ENCODE measurements around the gene PBRM1. TPM values are rescaled to one million over a fixed set of nuclear protein-coding genes. Genes with fewer than 3 reads are reported as not detected.
"Not testable (repeated sequence)": the region's sequence is repeated elsewhere in the genome, so short reads cannot be mapped to it uniquely, and the experiment has no call there.

Gene PBRM1
- total and polyA plus RNA-seq, 2 experiments from 2014 or later, result 42.6 to 60.3 TPM

DNA sequence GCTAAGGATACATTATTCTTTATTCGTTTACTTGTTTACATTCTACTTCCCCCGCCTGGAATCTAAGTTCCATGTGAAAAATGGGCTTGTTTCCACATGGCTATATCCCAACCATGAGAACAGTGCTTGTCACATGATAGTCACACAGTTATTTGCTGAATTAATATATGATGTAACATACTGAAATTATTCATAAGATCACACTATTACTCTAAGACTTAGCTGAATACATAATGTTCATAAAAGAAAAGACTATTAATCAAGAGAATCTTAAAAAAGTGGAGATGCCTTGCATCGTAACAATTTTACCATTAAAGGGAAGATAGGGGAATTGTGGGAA lies 6.5 kb downstream of the PBRM1 start:
- peak; percentile 30 for DNase-seq
- peaks cover 92% of the 10 kb centered on the region for H3K79me2 ChIP-seq (ENCODE audit: insufficient read depth)
- TF ChIP-seq EZH2 (IDR thresholded peaks at IDR 0.05; ENCODE audit: insufficient read depth, poor library complexity, severe bottlenecking) (no peak), EZH2phosphoT487 (IDR thresholded peaks at IDR 0.05; ENCODE audit: insufficient read depth, low read depth) (no peak)

DNA sequence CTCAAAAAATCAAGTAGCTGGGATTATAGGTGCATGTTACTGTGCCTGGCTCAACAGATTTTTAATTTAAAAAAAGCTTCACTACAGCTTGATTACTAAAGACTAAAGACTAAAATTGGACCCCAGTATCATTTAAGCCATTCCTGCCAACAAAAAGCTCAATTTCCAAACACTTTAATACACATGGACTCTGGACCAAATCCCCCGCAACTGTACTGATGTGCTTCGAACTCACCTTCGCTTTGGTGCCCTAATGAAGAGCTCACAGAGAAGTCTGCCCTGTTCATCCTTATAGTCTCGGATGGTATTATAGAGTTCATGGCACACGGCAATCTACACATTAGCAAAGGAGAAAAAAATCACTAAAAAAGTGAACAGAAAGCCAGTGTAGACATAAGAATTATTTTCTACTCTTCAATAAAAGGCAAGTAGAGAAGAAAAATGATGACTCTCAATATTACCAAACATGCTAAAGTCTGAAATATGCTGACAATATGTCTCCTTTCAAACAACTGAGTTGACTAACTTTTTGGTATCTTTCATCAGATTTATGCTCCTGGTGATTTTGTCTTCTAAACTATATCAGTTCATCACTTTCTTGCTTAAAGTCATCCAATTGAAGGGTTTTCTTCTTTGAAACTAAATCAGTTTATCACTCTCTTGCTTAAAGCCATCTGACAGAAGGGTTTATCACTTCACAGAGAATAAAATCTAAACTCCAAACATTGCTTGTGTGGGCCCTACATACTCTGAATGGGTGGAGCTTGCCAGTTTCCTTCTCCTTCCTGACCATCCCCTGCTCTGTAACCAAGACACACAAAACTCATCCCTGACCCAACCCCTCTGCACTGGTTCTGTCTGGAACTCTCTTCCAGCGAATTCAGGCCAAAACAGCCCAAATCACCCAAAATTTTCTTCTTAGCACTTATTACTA lies 7.2 kb downstream of the PBRM1 start:
- H4K20me1 ChIP-seq (ENCODE audit: insufficient read depth), result no peaks in the 10 kb centered on the region
- peaks cover 30% of the 10 kb centered on the region for H3K4me1 ChIP-seq (ENCODE audit: insufficient read depth)
- peaks cover 29% of the 10 kb centered on the region for H3K36me3 ChIP-seq (ENCODE audit: low read depth)
- peaks cover 16% of the 10 kb centered on the region for H3F3A ChIP-seq (ENCODE audit: insufficient read depth)
- no peak overlapping the region for H2AFZ ChIP-seq
- no peaks in the 10 kb centered on the region for H3K27me3 ChIP-seq (replicated peaks; ENCODE audit: insufficient read depth)
- no peak overlapping the region for H3K4me2 ChIP-seq (ENCODE audit: unreplicated experiment)
- peak; percentile 26 for DNase-seq
- no peaks in the 10 kb centered on the region for H3K9me2 ChIP-seq (ENCODE audit: insufficient read depth)
- H3K4me3 ChIP-seq, result no peak overlapping the region
- H3K79me2 ChIP-seq (ENCODE audit: insufficient read depth), result peaks cover 92% of the 10 kb centered on the region
- H3K9me3 ChIP-seq (ENCODE audit: low read depth), result no peaks in the 10 kb centered on the region
- in situ Hi-C loops (cut with MboI), result no loop called here
- no peak for TF ChIP-seq EZH2phosphoT487 (IDR thresholded peaks at IDR 0.05; ENCODE audit: insufficient read depth, low read depth)
- no peak for TF ChIP-seq EZH2 (IDR thresholded peaks at IDR 0.05; ENCODE audit: insufficient read depth, poor library complexity, severe bottlenecking)
- peak overlapping the region; percentile 48 for H3K27ac ChIP-seq
- WGBS, 2 experiments (ENCODE audit: low coverage in 1 of 2, low lambda C conversion rate in 2 of 2, missing lambda C conversion rate in 2 of 2), result 94% methylated on average over 6 of the region's 6 CpGs
- peak overlapping the region; percentile 16; the same call in 1 of the 2 replicates for H3K9ac ChIP-seq

More for the DNA sequence above, 6.5 kb downstream of the PBRM1 start:
- no peaks in the 10 kb centered on the region for H3K27me3 ChIP-seq (replicated peaks; ENCODE audit: insufficient read depth)
- no peak overlapping the region for H2AFZ ChIP-seq
- no peak overlapping the region for H3K4me2 ChIP-seq (ENCODE audit: unreplicated experiment)
- no peaks in the 10 kb centered on the region for H3K9me3 ChIP-seq (ENCODE audit: low read depth)
- peak overlapping the region; percentile 48 for H3K27ac ChIP-seq
- peaks cover 31% of the 10 kb centered on the region for H3K4me1 ChIP-seq (ENCODE audit: insufficient read depth)
- no peaks in the 10 kb centered on the region for H3K9me2 ChIP-seq (ENCODE audit: insufficient read depth)
- no peaks in the 10 kb centered on the region for H4K20me1 ChIP-seq (ENCODE audit: insufficient read depth)
- peaks cover 29% of the 10 kb centered on the region for H3K36me3 ChIP-seq (ENCODE audit: low read depth)
- H3F3A ChIP-seq (ENCODE audit: insufficient read depth), result peaks cover 16% of the 10 kb centered on the region
- H3K4me3 ChIP-seq, result no peak overlapping the region
- H3K9ac ChIP-seq, result peak overlapping the region; percentile 16; the same call in 1 of the 2 replicates
- in situ Hi-C loops (cut with MboI), result no loop called here
- 75 to 79% methylated on average over 3 of the region's 3 CpGs for WGBS, 2 experiments (ENCODE audit: low coverage in 1 of 2, low lambda C conversion rate in 2 of 2, missing lambda C conversion rate in 2 of 2)

GRCh38 chr3:52676201-52676600 lies 9.5 kb downstream of the PBRM1 start:
- peaks cover 75% of the 10 kb centered on the region for H3K79me2 ChIP-seq (ENCODE audit: insufficient read depth)
- H3F3A ChIP-seq (ENCODE audit: insufficient read depth), result peaks cover 25% of the 10 kb centered on the region
- in situ Hi-C loops (cut with MboI); H3K9me2 ChIP-seq (ENCODE audit: insufficient read depth); H3K27ac ChIP-seq; DNase-seq; H3K27me3 ChIP-seq (replicated peaks; ENCODE audit: insufficient read depth); H3K4me3 ChIP-seq; H3K9me3 ChIP-seq (ENCODE audit: low read depth); H3K9ac ChIP-seq; H2AFZ ChIP-seq; H3K4me2 ChIP-seq (ENCODE audit: unreplicated experiment); H4K20me1 ChIP-seq (ENCODE audit: insufficient read depth): not testable (repeated sequence)
- 73 to 74% methylated on average over 3 of the region's 3 CpGs for WGBS, 2 experiments (ENCODE audit: low coverage in 1 of 2, low lambda C conversion rate in 2 of 2, missing lambda C conversion rate in 2 of 2)
- peaks cover 29% of the 10 kb centered on the region for H3K36me3 ChIP-seq (ENCODE audit: low read depth)
- peaks cover 35% of the 10 kb centered on the region for H3K4me1 ChIP-seq (ENCODE audit: insufficient read depth)

DNA sequence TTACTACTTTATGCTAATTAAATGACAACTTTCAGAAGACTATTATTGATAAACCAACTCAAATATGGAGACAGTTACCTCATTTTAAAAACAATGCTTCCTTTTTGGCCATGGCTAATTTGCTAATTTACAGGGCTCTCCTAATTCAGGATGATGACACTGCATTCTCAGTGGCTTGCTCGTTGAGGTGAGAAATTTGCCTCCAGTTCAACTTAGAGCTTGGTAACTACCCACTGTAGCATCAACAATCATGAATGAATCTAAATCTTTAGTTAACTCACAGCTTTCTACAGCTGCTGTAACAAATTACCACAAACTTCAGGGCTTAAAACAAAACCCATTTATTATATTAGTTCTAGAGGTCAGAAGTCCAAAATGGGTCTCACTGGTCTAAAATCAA lies 14.0 kb downstream of the PBRM1 start:
- Histone ChIP-seq H3K27ac (peak overlapping the region; percentile 99), H3K36me3 (ENCODE audit: low read depth) (peaks cover 12% of the 10 kb centered on the region; the same call in 1 of the 2 replicates), H3K4me1 (ENCODE audit: insufficient read depth) (peaks cover 47% of the 10 kb centered on the region), H3K9me2 (ENCODE audit: insufficient read depth) (no peaks in the 10 kb centered on the region), H3K79me2 (ENCODE audit: insufficient read depth) (peaks cover 66% of the 10 kb centered on the region), H3K9ac (peak overlapping the region; percentile 76), H3K9me3 (ENCODE audit: low read depth) (no peaks in the 10 kb centered on the region), H3K4me2 (ENCODE audit: unreplicated experiment) (peak overlapping the region; percentile 76), H4K20me1 (ENCODE audit: insufficient read depth) (no peaks in the 10 kb centered on the region), H3K27me3 (replicated peaks; ENCODE audit: insufficient read depth) (no peaks in the 10 kb centered on the region), H3K4me3 (peak overlapping the region; percentile 53), H2AFZ (no peak overlapping the region), H3F3A (ENCODE audit: insufficient read depth) (peaks cover 48% of the 10 kb centered on the region)
- no peak for TF ChIP-seq EZH2phosphoT487 (IDR thresholded peaks at IDR 0.05; ENCODE audit: insufficient read depth, low read depth)
- WGBS, 2 experiments (ENCODE audit: low coverage in 1 of 2, low lambda C conversion rate in 2 of 2, missing lambda C conversion rate in 2 of 2), result 14 to 17% methylated on average over 1 of the region's 1 CpG
- peak; percentile 39 for DNase-seq
- in situ Hi-C loops (cut with MboI), result no loop called here

All from GM23248 (cell line).